GM12891 (cell line): ENCODE measurements around the gene EXOC1. TPM values are rescaled to one million over a fixed set of nuclear protein-coding genes. Genes with fewer than 3 reads are reported as not detected.
A peak's percentile ranks its signal among the peaks of the same experiment; 100 is the strongest.

ENCODE experiments used
- DNase-seq: peaks from one replicate; pipeline ENCODE4 v3.0.0; 2011; ENCODE audit warnings: low spot score; ENCODE audit not compliant: insufficient read length
- FAIRE-seq: peaks from 2 replicates; lab custom pipeline; 2011; peaks lifted over from hg19 to GRCh38; lab: Jason Lieb, UNC
- PAX5 ChIP-seq: IDR thresholded peaks from 2 replicates; pipeline ENCODE4 v1.6.1; 2011; ENCODE audit warnings: low read length, moderate library complexity, mild to moderate bottlenecking; ENCODE audit not compliant: insufficient read depth, severe bottlenecking
- POLR2A ChIP-seq: IDR thresholded peaks from 2 replicates; pipeline ENCODE4 v1.6.1; 2011; ENCODE audit warnings: low read depth, low read length, control low read depth
- POLR2AphosphoS5 ChIP-seq: IDR thresholded peaks from 2 replicates; pipeline ENCODE4 v1.6.1; 2011; ENCODE audit warnings: low read depth, low read length, control low read depth
- POU2F2 ChIP-seq: IDR thresholded peaks from 2 replicates; pipeline ENCODE4 v1.6.1; 2011; ENCODE audit warnings: low read depth, mild to moderate bottlenecking, control low read depth, low read length, moderate library complexity
- SPI1 ChIP-seq: IDR thresholded peaks from 2 replicates; pipeline ENCODE4 v1.6.1; 2011; ENCODE audit warnings: low read depth, low read length, control low read depth
- TAF1 ChIP-seq: IDR thresholded peaks from 2 replicates; pipeline ENCODE4 v1.6.1; 2011; ENCODE audit warnings: low read depth, low read length, control low read depth
- polyA plus RNA-seq: library from polyadenylated mRNA; unstranded; fragments of >200 nt; gene quantifications from one replicate; pipeline ENCODE4 v1.2.1, GENCODE V29; 2012; ENCODE audit warnings: low read depth, missing spikeins, inconsistent platforms; ENCODE audit not compliant: missing spikeins

The EXOC1 gene, protein sequence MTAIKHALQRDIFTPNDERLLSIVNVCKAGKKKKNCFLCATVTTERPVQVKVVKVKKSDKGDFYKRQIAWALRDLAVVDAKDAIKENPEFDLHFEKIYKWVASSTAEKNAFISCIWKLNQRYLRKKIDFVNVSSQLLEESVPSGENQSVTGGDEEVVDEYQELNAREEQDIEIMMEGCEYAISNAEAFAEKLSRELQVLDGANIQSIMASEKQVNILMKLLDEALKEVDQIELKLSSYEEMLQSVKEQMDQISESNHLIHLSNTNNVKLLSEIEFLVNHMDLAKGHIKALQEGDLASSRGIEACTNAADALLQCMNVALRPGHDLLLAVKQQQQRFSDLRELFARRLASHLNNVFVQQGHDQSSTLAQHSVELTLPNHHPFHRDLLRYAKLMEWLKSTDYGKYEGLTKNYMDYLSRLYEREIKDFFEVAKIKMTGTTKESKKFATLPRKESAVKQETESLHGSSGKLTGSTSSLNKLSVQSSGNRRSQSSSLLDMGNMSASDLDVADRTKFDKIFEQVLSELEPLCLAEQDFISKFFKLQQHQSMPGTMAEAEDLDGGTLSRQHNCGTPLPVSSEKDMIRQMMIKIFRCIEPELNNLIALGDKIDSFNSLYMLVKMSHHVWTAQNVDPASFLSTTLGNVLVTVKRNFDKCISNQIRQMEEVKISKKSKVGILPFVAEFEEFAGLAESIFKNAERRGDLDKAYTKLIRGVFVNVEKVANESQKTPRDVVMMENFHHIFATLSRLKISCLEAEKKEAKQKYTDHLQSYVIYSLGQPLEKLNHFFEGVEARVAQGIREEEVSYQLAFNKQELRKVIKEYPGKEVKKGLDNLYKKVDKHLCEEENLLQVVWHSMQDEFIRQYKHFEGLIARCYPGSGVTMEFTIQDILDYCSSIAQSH
- polyA plus RNA-seq = 10.4 TPM

GRCh38 chr4:55853484-55854046 lies at the start of gene EXOC1:
Gene EXOC1 (plus strand): TSS chr4:55853648. CDS start chr4:55858324, 4,676 bp downstream.
- DNase-seq = peak; percentile 68
- FAIRE-seq = peak; percentile 98

DNA sequence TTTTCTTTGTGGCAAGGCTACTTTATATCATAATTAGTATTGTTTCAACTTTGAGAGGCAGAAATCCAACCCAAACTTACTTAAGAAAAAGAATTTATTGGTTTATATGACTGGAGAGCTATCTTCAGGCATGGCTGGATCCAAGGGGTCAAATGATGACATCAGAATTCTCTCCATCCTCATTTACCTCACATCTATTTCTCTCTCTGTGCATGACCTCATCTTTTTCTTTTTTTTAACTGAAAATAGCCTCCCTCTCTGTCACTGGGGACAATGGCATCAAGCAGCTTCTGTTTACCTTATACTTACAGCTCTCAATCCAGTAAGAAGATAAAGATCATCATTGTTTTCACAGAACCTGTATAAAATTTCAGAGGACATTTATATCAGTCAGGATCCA lies 45.9 kb upstream of the EXOC1 start:
- DNase-seq = no peak
- no peak for TF ChIP-seq SPI1
- no peak for TF ChIP-seq PAX5
- no peak for FAIRE-seq

More at GRCh38 chr4:55853484-55854046, at the start of gene EXOC1:
- TF ChIP-seq SPI1 (peak; percentile 38; the same call in 1 of the 2 replicates), TAF1 (peak; percentile 38; the same call in 1 of the 2 replicates), POLR2A (peak; percentile 74), POLR2AphosphoS5 (peak; percentile 63; the same call in 1 of the 2 replicates), PAX5 (no peak), POU2F2 (no peak)

GRCh38 chr4:55808186-55808585 lies 45.3 kb upstream of the EXOC1 start:
- DNase-seq (no peak), FAIRE-seq (no peak)
- TF ChIP-seq TAF1 (no peak), SPI1 (no peak), PAX5 (no peak), POLR2AphosphoS5 (no peak), POU2F2 (no peak)

- no peak for DNase-seq
- FAIRE-seq = no peak
Observed at GRCh38 chr4:55808632-55809031, 44.8 kb upstream of the EXOC1 start.

GRCh38 chr4:55817691-55818090 lies 35.8 kb upstream of the EXOC1 start:
- DNase-seq (no peak), FAIRE-seq (no peak)
- no peak for TF ChIP-seq PAX5
- TF ChIP-seq TAF1 = no peak
- TF ChIP-seq SPI1 = no peak
- no peak for TF ChIP-seq POU2F2
- TF ChIP-seq POLR2AphosphoS5 = no peak
- no peak for TF ChIP-seq POLR2A

More at GRCh38 chr4:55808632-55809031, 44.8 kb upstream of the EXOC1 start:
- TF ChIP-seq POLR2AphosphoS5 (no peak), PAX5 (no peak), TAF1 (no peak), POU2F2 (no peak), SPI1 (no peak), POLR2A (no peak)

DNA sequence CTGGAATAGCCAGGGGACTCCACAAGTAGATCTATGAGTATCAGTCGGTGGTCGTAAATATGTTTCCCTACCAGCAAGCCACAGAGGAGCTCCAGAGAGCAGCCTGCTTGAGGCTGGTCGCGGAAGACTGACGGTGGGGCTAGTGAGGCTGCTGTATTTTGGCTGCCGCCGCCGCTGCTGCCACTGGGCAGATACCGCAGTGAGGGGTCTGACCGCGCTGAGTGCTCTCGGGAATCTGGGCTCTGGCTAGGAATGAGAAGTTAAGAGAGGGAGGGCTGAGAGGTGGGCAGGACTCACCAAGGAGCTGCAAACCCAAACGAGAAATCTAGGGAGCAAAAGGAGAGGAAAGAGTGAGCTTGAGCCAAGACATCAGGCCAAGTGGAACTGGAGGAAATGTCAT lies 33.8 kb upstream of the EXOC1 start, which contains the start of gene EXOC1L:
EXOC1L (plus strand) TSS at position 157 of the 400 bp plus-strand sequence; CDS start at position 394, 237 bp downstream.
- DNase-seq (no peak), FAIRE-seq (no peak)
- TF ChIP-seq TAF1 (no peak), POU2F2 (no peak), POLR2A (no peak), POLR2AphosphoS5 (no peak), SPI1 (no peak), PAX5 (no peak)

GRCh38 chr4:55820279-55820678 lies 33.2 kb upstream of the EXOC1 start:
- FAIRE-seq = no peak

DNA sequence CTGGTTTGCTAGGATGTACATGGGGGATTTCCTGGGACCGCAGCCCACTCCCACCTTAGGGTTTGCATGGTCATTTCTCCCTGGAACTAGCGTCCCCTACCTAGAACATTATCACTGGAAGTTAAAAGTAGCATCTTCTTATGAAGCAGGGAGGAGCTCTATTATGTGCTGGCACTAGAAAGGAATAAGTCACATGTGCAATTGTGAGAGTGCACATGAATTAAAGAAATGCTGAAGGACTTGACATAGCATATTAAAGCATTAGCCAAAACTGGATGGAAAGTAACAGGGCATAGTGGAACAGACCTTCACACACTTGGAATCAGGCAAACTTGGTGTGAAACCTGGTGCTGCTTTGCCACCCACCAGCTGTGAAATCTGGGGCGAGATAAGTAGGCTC lies 31.1 kb upstream of the EXOC1 start:
- no peak for FAIRE-seq
- no peak for DNase-seq
- no peak for TF ChIP-seq POLR2AphosphoS5
- no peak for TF ChIP-seq PAX5
- no peak for TF ChIP-seq SPI1
- TF ChIP-seq POLR2A = no peak
- no peak for TF ChIP-seq POU2F2
- TF ChIP-seq TAF1 = no peak

More at GRCh38 chr4:55820279-55820678, 33.2 kb upstream of the EXOC1 start:
- TF ChIP-seq SPI1 (no peak), PAX5 (no peak), POLR2A (no peak), TAF1 (no peak), POU2F2 (no peak), POLR2AphosphoS5 (no peak)
- no peak for DNase-seq

DNA sequence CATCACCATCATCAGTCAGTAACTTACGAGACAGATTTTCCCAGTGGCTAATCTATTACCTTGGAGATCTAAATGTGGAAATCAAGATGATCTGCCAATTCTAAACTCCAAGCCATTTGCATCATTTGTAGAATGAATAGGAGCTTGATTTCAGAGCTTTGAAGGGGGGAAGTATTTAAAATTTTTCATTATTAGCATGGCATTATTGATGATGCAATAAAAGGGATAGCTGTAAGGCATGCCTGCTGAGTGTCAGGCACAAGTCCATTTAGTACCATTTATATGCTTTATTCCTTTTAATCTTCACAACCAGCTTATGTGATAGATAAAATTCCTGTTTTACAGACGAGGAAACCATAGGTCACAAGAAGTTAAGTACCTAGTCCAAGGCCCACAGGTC lies 28.6 kb upstream of the EXOC1 start:
- no peak for DNase-seq
- no peak for FAIRE-seq
- TF ChIP-seq SPI1 = no peak
- no peak for TF ChIP-seq TAF1
- no peak for TF ChIP-seq POU2F2
- no peak for TF ChIP-seq PAX5
